Tibial nerve (tissue), 4 donors: ENCODE results near the gene NEURL4. TPM values are rescaled to one million over a fixed set of nuclear protein-coding genes. Genes with fewer than 3 reads are reported as not detected.
A peak's percentile ranks its signal among the peaks of the same experiment; 100 is the strongest.

ENCODE experiments used
- DNase-seq, 2 donors: peaks; one replicate each; pipeline ENCODE4 v3.0.0-alpha.2; 2019; ENCODE audit warnings: low spot score in 2 of 2
- H3K27ac ChIP-seq, 4 donors: fragments of 200-600 bp; sonication (generic) in 3 of 4; one replicate each; pipeline ENCODE4 v1.5.1; 2017 to 2019; ENCODE audit warnings: mild to moderate bottlenecking in 1 of 4
- H3K27me3 ChIP-seq, 2 donors: fragments of 200-600 bp; sonication (generic) in 1 of 2; one replicate each; pipeline versions ENCODE4 v1.5.1 to v1.6.0; 2017 to 2019
- H3K36me3 ChIP-seq, 3 donors: fragments of 200-600 bp; sonication (generic); one replicate each; pipeline ENCODE4 v1.5.1; 2018 to 2019
- H3K4me1 ChIP-seq, 4 donors: fragments of 200-600 bp; sonication (generic) in 3 of 4; one replicate each; pipeline ENCODE4 v1.5.1; 2017 to 2019
- H3K4me3 ChIP-seq, 4 donors: fragments of 200-600 bp; sonication (generic) in 3 of 4; one replicate each; pipeline ENCODE4 v1.5.1; 2017 to 2019; ENCODE audit warnings: mild to moderate bottlenecking in 1 of 4, moderate library complexity in 1 of 4
- H3K9me3 ChIP-seq, 4 donors: fragments of 200-600 bp; sonication (generic) in 3 of 4; one replicate each; pipeline ENCODE4 v1.5.1; 2017 to 2019
- EP300 ChIP-seq, 2 donors: sonication (generic); formaldehyde crosslinking; IDR thresholded peaks; one replicate each; pipeline ENCODE4 v1.6.1; 2017; ENCODE audit warnings: antibody characterized with exemption in 2 of 2, mild to moderate bottlenecking in 1 of 2
- POLR2A ChIP-seq, 2 donors: fragments of 450-650 bp; IDR thresholded peaks; one replicate each; pipeline ENCODE4 v1.6.1; 2017; ENCODE audit warnings: antibody characterized with exemption in 2 of 2, mild to moderate bottlenecking in 2 of 2, moderate library complexity in 2 of 2
- WGBS, 2 donors: methylation state at CpG; one replicate each; pipeline ENCODE4 v1.1.5; 2018; 5-methylcytosine and 5-hydroxymethylcytosine counted together
- total RNA-seq, 4 donors: library from RNA; depleted of rRNA; stranded (reverse); fragments of >200 nt; gene quantifications; one replicate each; pipeline ENCODE4 v1.1.0, GENCODE V29; 2016
- TF ChIP-seq, protein P1 (sequence below), 5 experiments: fragments of 200-600 bp in 3 of 5; fragments of 450-650 bp in 2 of 5; sonication (generic) in 3 of 5; IDR thresholded peaks; one replicate each; pipeline ENCODE4 v1.5.1; 2016 to 2019; ENCODE audit warnings: antibody characterized with exemption in 5 of 5, mild to moderate bottlenecking in 3 of 5, moderate library complexity in 2 of 5

Gene NEURL4
- total RNA-seq, 4 donors from 2014 or later = 16.2 to 40.2 (median 27.5) TPM

DNA sequence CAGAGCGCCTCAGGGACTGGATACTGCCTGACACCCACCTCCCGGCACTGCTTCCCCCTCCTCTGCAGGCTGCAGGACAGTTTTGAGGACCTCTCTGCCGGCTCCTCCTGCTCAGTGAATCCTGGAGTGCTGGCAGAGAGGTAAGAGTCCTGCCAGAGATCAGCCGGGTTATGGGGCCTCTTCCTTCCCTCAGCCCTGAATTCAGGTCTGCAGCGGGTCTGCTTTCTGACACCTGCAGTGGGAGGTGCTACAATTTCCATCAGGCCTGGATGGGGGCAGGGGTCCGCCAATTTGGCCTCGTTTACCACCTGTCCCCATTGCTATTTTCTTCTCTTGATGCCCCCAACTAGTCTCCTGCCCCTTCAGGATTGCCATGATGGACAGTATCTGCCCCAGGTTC, 3.0 kb upstream of the NEURL4 start:
- Histone ChIP-seq H3K4me3 (no peak overlapping the region), H3K4me1 (peaks cover 0 to 25% (median 14%) of the 10 kb centered on the region in 4 donors), H3K27me3 (peaks cover 0 to 47% of the 10 kb centered on the region in 2 donors), H3K36me3 (peaks cover 0 to under 1% (median 0%) of the 10 kb centered on the region in 3 donors), H3K9me3 (no peaks in the 10 kb centered on the region), H3K27ac (no peak overlapping the region)
- 54 to 65% methylated on average over 6 to 7 of the region's 7 CpGs for WGBS, 2 donors
- no peak for DNase-seq
- TF ChIP-seq POLR2A (IDR thresholded peaks at IDR 0.05) (no peak), EP300 (IDR thresholded peaks at IDR 0.05) (no peak)
- TF ChIP-seq, protein P1, sequence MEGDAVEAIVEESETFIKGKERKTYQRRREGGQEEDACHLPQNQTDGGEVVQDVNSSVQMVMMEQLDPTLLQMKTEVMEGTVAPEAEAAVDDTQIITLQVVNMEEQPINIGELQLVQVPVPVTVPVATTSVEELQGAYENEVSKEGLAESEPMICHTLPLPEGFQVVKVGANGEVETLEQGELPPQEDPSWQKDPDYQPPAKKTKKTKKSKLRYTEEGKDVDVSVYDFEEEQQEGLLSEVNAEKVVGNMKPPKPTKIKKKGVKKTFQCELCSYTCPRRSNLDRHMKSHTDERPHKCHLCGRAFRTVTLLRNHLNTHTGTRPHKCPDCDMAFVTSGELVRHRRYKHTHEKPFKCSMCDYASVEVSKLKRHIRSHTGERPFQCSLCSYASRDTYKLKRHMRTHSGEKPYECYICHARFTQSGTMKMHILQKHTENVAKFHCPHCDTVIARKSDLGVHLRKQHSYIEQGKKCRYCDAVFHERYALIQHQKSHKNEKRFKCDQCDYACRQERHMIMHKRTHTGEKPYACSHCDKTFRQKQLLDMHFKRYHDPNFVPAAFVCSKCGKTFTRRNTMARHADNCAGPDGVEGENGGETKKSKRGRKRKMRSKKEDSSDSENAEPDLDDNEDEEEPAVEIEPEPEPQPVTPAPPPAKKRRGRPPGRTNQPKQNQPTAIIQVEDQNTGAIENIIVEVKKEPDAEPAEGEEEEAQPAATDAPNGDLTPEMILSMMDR (IDR thresholded peaks at IDR 0.05) = no peak

DNA sequence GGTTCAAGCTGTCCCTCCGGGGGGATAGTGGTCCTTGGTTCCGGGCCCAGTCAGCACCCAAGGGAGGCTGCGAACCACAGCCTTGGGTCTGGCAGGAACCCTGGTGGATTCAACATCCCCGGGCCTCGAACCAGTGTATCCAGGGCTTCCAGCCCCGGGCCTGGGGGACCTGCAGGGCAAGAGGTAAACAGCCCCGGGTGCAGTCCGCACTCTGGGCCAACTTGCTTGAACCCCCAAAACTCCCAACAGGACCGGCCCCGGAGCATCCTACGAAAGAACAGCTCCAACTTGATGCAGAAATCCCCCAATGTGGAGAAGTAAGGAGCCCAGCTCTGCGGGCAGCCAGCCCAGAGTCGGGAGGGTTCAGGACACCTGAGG, 1.5 kb upstream of the NEURL4 start:
- Histone ChIP-seq H3K4me3 (peak overlapping the region; percentile 77 to 91 (median 79)), H3K9me3 (no peaks in the 10 kb centered on the region), H3K27ac (peak overlapping the region; percentile 78 to 97 (median 86)), H3K27me3 (peaks cover 0 to 32% of the 10 kb centered on the region in 2 donors), H3K4me1 (peaks cover 0 to 30% (median 14%) of the 10 kb centered on the region in 4 donors), H3K36me3 (peaks cover 0 to 16% (median 0%) of the 10 kb centered on the region in 3 donors)
- DNase-seq = no peak
- 48 to 83% methylated on average over 9 to 13 of the region's 13 CpGs for WGBS, 2 donors
- TF ChIP-seq EP300 (IDR thresholded peaks at IDR 0.05) (no peak), POLR2A (IDR thresholded peaks at IDR 0.05) (no peak)
- TF ChIP-seq, protein P1 (IDR thresholded peaks at IDR 0.05) = no peak

DNA sequence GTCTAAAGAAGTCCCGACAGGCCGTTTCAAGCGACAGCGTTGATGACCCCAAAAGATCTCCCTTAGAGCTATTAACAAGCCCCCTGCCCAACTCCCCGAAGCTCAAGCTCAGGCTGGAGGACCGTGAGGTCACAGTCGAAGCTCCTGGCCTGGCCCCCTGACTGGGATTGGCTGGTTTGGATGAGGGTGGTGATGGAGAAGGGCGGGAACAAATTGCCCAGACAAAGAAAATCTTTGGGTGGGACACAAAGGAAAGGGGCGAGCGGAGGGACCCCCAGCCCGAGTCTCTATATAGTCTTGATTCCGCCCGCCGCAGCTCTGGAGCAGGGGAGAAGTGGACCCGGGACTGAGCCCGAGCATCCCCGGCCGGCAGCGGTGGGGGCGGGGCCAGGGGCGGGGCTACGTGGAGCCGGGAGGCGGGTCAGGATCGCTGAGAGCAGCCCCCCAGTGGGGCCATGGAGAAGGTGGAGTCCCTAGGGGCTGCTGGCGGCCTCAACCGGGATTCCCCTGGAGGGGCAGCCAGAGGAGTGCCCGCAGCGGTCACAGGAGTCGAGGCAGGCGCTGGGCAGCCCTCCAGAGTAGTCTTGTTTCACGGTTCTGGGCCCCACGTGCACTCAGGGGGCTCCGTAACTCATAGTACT, 982 bp upstream of the NEURL4 start:
- peak; percentile 54 to 61 for DNase-seq
- Histone ChIP-seq H3K4me1 (peaks cover 0 to 30% (median 14%) of the 10 kb centered on the region in 4 donors), H3K4me3 (peak overlapping the region; percentile 77 to 91 (median 79)), H3K36me3 (peaks cover 0 to 21% (median 0%) of the 10 kb centered on the region in 3 donors), H3K9me3 (no peaks in the 10 kb centered on the region), H3K27me3 (peaks cover 0 to 27% of the 10 kb centered on the region in 2 donors), H3K27ac (peak overlapping the region; percentile 78 to 97 (median 86))
- no peak for TF ChIP-seq POLR2A (IDR thresholded peaks at IDR 0.05)
- TF ChIP-seq EP300 (IDR thresholded peaks at IDR 0.05) = no peak
- TF ChIP-seq, protein P1 (IDR thresholded peaks at IDR 0.05) = no peak
- WGBS, 2 donors = 0 to 1% methylated on average over 15 to 16 of the region's 34 CpGs

DNA sequence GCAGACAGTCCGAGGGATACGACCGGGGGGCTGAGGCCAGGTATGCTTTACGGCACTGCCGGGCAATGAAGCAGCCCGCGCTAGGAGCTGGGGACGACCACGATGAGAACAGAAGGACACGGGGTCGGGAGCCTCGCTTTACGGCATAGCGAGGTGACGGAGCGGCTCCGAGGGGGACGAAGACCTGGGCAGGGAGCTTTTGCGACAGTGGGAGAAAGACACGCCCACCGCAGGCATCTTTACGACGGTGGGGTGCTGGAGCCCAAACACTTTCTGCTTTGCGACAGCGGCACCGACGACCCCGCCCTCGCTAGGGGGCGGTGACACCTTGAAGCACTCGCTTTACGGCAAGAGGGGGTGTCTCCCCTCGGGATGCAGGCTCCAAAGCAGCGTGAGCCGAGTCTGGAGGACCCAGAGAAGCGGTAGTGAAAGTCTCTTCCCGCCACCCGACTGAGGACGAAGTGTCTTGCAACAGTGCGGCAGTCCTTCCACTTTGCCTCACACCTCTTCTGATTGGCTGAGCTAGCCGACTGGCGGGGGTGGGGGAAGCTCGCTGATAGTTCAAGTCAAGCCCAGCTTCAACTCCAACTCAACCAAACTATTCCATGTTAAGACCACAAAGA, 350 bp upstream of the NEURL4 start:
- peak overlapping the region; percentile 77 to 91 (median 79) for H3K4me3 ChIP-seq
- TF ChIP-seq POLR2A (IDR thresholded peaks at IDR 0.05) (peak; percentile 77 to 85), EP300 (IDR thresholded peaks at IDR 0.05) (peak; percentile 52 to 98)
- TF ChIP-seq, protein P1 (IDR thresholded peaks at IDR 0.05) = peak in 3 of 5 experiments; percentile 4 to 40 (median 24)
- H3K4me1 ChIP-seq = peaks cover 0 to 30% (median 14%) of the 10 kb centered on the region in 4 donors
- H3K9me3 ChIP-seq = no peaks in the 10 kb centered on the region
- H3K27ac ChIP-seq = peak overlapping the region; percentile 78 to 97 (median 86)
- H3K36me3 ChIP-seq = peaks cover 0 to 27% (median 0%) of the 10 kb centered on the region in 3 donors
- DNase-seq = peak; percentile 96 to 97
- 0% methylated on average over 26 to 37 of the region's 43 CpGs for WGBS, 2 donors
- H3K27me3 ChIP-seq = peaks cover 0 to 21% of the 10 kb centered on the region in 2 donors

DNA sequence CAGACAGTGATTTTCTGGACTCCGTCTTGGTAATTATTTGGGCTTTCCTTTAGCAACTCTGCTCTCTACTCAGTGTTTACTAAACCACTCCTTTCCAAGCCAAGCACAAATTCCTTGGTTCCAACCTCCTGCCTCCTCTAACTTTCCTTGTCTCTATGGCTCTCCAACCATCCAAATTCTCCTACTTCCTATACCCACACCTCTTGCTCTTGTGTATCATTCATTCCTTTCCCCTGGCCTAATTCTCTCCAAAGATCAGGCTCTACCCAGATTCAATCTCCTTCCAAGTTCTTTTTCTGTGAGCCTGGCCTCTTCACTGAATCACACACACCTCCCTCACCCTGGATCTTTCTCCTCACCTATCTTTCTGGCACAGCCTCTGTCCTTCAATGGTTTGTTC, 1.1 kb downstream of the NEURL4 start:
- Histone ChIP-seq H3K4me3 (peak overlapping the region in 1 of 4 donors; percentile 77), H3K4me1 (peaks cover 0 to 30% (median 14%) of the 10 kb centered on the region in 4 donors), H3K36me3 (peaks cover 2 to 42% (median 8%) of the 10 kb centered on the region in 3 donors), H3K9me3 (no peaks in the 10 kb centered on the region), H3K27ac (no peak overlapping the region), H3K27me3 (peaks cover 0 to 8% of the 10 kb centered on the region in 2 donors)
- DNase-seq = no peak
- WGBS, 2 donors = 76 to 91% methylated on average over 1 of the region's 1 CpG
- TF ChIP-seq POLR2A (IDR thresholded peaks at IDR 0.05) (no peak), EP300 (IDR thresholded peaks at IDR 0.05) (no peak)
- TF ChIP-seq, protein P1 (IDR thresholded peaks at IDR 0.05) = no peak
